Brain microvascular endothelial cell (primary cell): ENCODE data around the gene TTC16.

Source experiments
- DNase-seq: peaks from one replicate; pipeline ENCODE4 v3.0.0-alpha.2; 2020
- H3K27ac ChIP-seq: fragments of 250-450 bp; sonication (Bioruptor Pico); 2 replicates; pipeline ENCODE4 v1.5.1; 2020; ENCODE audit warnings: mild to moderate bottlenecking, moderate library complexity
- H3K27me3 ChIP-seq: fragments of 250-450 bp; sonication (Bioruptor Pico); replicated peaks from 2 replicates; pipeline ENCODE4 v1.5.1; 2020; ENCODE audit warnings: mild to moderate bottlenecking
- H3K36me3 ChIP-seq: fragments of 250-450 bp; sonication (Bioruptor Pico); replicated peaks from 2 replicates; pipeline ENCODE4 v1.5.1; 2020; ENCODE audit warnings: mild to moderate bottlenecking
- H3K4me3 ChIP-seq: 2 replicates; pipeline ENCODE4 v1.5.1; 2011; ENCODE audit warnings: low read depth, mild to moderate bottlenecking, control low read depth, low read length, moderate library complexity
- CTCF ChIP-seq: IDR thresholded peaks from 2 replicates; pipeline ENCODE4 v1.5.1; 2011; ENCODE audit warnings: low read depth, mild to moderate bottlenecking, moderate library complexity, low read length, control low read depth, inconsistent platforms; ENCODE audit errors: missing control alignments
- in situ Hi-C: cut with HindIII; loops from 2 replicates; pipeline ENCODE4 v1.10.0; 2017; ENCODE audit warnings: low sequenced_read_pairs, low pct_ligation_motif_present

TTC16 gene

GRCh38 chr9:127676638-127677037 is 39.2 kb upstream of the TTC16 start:
- no peak overlapping the region for H3K4me3 ChIP-seq
- DNase-seq: peak; percentile 17
- no peak overlapping the region for H3K27ac ChIP-seq
- H3K36me3 ChIP-seq: peaks cover 15% of the 10 kb centered on the region
- TF ChIP-seq CTCF: no peak
- in situ Hi-C loops: no loop called here
- H3K27me3 ChIP-seq: no peaks in the 10 kb centered on the region

GRCh38 chr9:127679506-127679905 is 36.4 kb upstream of the TTC16 start:
- TF ChIP-seq CTCF: no peak
- H3K27ac ChIP-seq: no peak overlapping the region
- no peaks in the 10 kb centered on the region for H3K27me3 ChIP-seq
- peaks cover 16% of the 10 kb centered on the region for H3K36me3 ChIP-seq
- H3K4me3 ChIP-seq: no peak overlapping the region
- DNase-seq: no peak
- in situ Hi-C loops: no loop called here

- Histone ChIP-seq H3K4me3 (no peak overlapping the region), H3K27me3 (no peaks in the 10 kb centered on the region), H3K27ac (no peak overlapping the region), H3K36me3 (peaks cover 19% of the 10 kb centered on the region)
- DNase-seq: no peak
- no peak for TF ChIP-seq CTCF
- in situ Hi-C loops: no loop called here
Measured at GRCh38 chr9:127680226-127680625, 35.7 kb upstream of the TTC16 start.

GRCh38 chr9:127680846-127681245 is 35.0 kb upstream of the TTC16 start:
- no peak overlapping the region for H3K27ac ChIP-seq
- no peak for TF ChIP-seq CTCF
- DNase-seq: no peak
- H3K27me3 ChIP-seq: no peaks in the 10 kb centered on the region
- in situ Hi-C loops: no loop called here
- peaks cover 19% of the 10 kb centered on the region for H3K36me3 ChIP-seq
- no peak overlapping the region for H3K4me3 ChIP-seq

- Histone ChIP-seq H3K4me3 (no peak overlapping the region), H3K36me3 (peaks cover 19% of the 10 kb centered on the region), H3K27ac (no peak overlapping the region), H3K27me3 (no peaks in the 10 kb centered on the region)
- in situ Hi-C loops: no loop called here
- no peak for DNase-seq
- TF ChIP-seq CTCF: no peak
Measured at GRCh38 chr9:127682351-127683136, 33.3 kb upstream of the TTC16 start.

- in situ Hi-C loops: no loop called here
- H3K27me3 ChIP-seq: no peaks in the 10 kb centered on the region
- DNase-seq: peak; percentile 74
- H3K36me3 ChIP-seq: peaks cover 19% of the 10 kb centered on the region
- peak overlapping the region; percentile 51 for H3K27ac ChIP-seq
- no peak for TF ChIP-seq CTCF
- no peak overlapping the region for H3K4me3 ChIP-seq
Measured at GRCh38 chr9:127683723-127684122, 32.2 kb upstream of the TTC16 start.
